Choroid plexus epithelial cell (primary cell): ENCODE results near the gene DNASE1L2.
A peak's percentile ranks its signal among the peaks of the same experiment; 100 is the strongest.

Experiments
- DNase-seq: peaks from one replicate; pipeline ENCODE4 v3.0.0-alpha.2; 2010; ENCODE audit warnings: low read depth
- H3K4me3 ChIP-seq: 2 replicates; pipeline ENCODE4 v1.5.1; 2011; ENCODE audit warnings: low read depth, mild to moderate bottlenecking, control low read depth, low read length, moderate library complexity
- CTCF ChIP-seq: conservative IDR thresholded peaks from 2 replicates; pipeline ENCODE4 v1.5.1; 2011; ENCODE audit warnings: low read depth, mild to moderate bottlenecking, control low read depth, inconsistent platforms, low read length, moderate library complexity

The DNASE1L2 gene

GRCh38 chr16:2243031-2243528, 6.8 kb downstream of the DNASE1L2 start:
- no peak for DNase-seq
- no peak for TF ChIP-seq CTCF
- H3K4me3 ChIP-seq, result no peak overlapping the region

GRCh38 chr16:2243781-2244180, 7.5 kb downstream of the DNASE1L2 start:
- H3K4me3 ChIP-seq, result no peak overlapping the region
- DNase-seq, result no peak
- no peak for TF ChIP-seq CTCF

GRCh38 chr16:2244301-2244700, 8.1 kb downstream of the DNASE1L2 start:
- no peak for TF ChIP-seq CTCF
- H3K4me3 ChIP-seq, result no peak overlapping the region
- DNase-seq, result no peak

GRCh38 chr16:2244926-2245795, 8.9 kb downstream of the DNASE1L2 start:
- no peak for DNase-seq
- no peak overlapping the region for H3K4me3 ChIP-seq
- no peak for TF ChIP-seq CTCF

- no peak for TF ChIP-seq CTCF
- no peak for DNase-seq
- no peak overlapping the region for H3K4me3 ChIP-seq
These were observed 10.1 kb downstream of the DNASE1L2 start for GRCh38 chr16:2246301-2246885.

- peak; percentile 34 for DNase-seq
- TF ChIP-seq CTCF, result no peak
- H3K4me3 ChIP-seq, result peak overlapping the region; percentile 75
These were observed 14.5 kb downstream of the DNASE1L2 start for GRCh38 chr16:2250652-2251295.
